Subcutaneous adipose tissue (tissue), 4 donors: ENCODE data around the gene HLCS. TPM values are rescaled to one million over a fixed set of nuclear protein-coding genes. Genes with fewer than 3 reads are reported as not detected.

Experiments used
- CTCF ChIP-seq: fragments of 450-650 bp; IDR thresholded peaks from one replicate; pipeline ENCODE4 v1.5.1; 2016; ENCODE audit warnings: low read depth, mild to moderate bottlenecking, control low read depth, antibody characterized with exemption, moderate library complexity
- total RNA-seq, 4 donors: library from RNA; depleted of rRNA; stranded (reverse); fragments of >200 nt; gene quantifications; one replicate each; pipeline ENCODE4 v1.1.0, GENCODE V29; 2016

HLCS gene
- total RNA-seq, 4 donors from 2014 or later: 14.6 to 30.3 (median 23.7) TPM

- no peak for TF ChIP-seq CTCF
These were observed 119.8 kb downstream of the HLCS start for GRCh38 chr21:36846631-36847030.

DNA sequence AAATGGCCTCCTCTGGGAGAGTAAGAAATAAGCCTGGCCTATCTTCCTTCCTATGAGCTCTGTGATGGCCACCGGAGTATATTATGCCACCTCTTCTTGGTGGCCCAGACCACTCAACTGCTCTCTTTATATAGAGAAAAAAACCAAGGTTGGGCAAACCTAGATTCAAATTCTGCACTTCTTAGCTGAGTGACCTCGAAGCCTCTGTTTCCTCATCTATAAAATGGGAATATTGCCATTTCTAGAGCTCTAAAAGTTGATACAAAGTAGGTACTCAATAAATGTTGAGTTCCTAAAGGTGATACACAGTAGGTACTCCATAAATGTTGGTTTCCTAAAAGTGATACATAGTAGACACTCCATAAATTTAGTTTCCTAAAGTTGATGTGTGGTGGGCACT is 120.7 kb downstream of the HLCS start:
- no peak for TF ChIP-seq CTCF

- TF ChIP-seq CTCF: no peak
These were observed 121.4 kb downstream of the HLCS start for GRCh38 chr21:36845070-36845469.

DNA sequence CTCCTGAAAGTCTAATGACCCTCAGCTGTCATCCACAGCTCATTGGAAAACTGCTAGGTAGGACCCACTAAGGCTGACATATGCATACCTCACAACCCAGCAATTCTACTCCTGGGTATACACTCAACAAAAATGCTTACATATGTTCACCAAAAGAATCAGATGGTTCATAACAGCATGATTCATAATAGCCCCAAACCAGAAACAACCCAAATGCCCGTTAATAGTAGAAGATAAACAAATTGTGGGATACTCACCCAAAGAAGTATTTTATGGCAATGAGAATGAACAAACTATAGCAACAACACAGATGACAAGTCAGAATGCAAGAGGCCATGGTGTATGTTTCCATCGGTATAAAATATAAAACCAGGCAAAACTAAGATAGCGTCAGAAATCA is 124.6 kb downstream of the HLCS start:
- no peak for TF ChIP-seq CTCF

DNA sequence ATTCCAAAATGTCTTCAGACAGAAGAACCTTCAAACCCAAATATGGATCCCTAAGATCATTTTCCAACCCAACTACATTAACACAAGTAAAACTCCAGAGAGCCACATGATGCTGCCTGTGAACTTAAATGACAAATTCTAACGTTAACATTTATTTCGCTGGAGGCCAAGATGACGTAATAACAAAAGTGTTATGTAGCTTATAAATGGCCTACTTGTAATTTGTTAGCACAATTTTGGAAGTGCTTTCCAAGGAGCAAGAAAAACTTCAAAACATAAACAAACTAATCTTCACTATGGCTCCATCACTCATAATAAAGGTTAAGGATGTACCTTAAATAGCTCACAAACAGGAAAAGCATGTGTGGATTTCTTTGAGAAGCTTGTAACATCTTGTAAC is 126.7 kb downstream of the HLCS start:
- no peak for TF ChIP-seq CTCF

GRCh38 chr21:36839123-36839522 is 127.3 kb downstream of the HLCS start:
- TF ChIP-seq CTCF: no peak

GRCh38 chr21:36835383-36835795 is 131.1 kb downstream of the HLCS start:
- no peak for TF ChIP-seq CTCF
